ENCODE measurements around the gene JMY.

GRCh38 chr5:79242242-79243039 is 6.5 kb downstream of the JMY start:
- TF ChIP-seq POLR2A (IDR thresholded peaks at IDR 0.05; ENCODE audit: low read length) (no peak), GATA1 (IDR thresholded peaks at IDR 0.05; ENCODE audit: low read depth, low read length) (no peak)

All from erythroblast (primary cell).